GM18909 (cell line): ENCODE results near the gene WDR36.

Source experiments
- ATAC-seq: cut with Tn5 transposase; IDR thresholded peaks from one replicate; pipeline ENCODE4 v1.9.1; 2021; ENCODE audit warnings: mild to moderate bottlenecking; ENCODE audit not compliant: unreplicated experiment, poor library complexity

Gene WDR36

GRCh38 chr5:111099058-111099778 is 7.1 kb downstream of the WDR36 start:
- ATAC-seq, result no peak

DNA sequence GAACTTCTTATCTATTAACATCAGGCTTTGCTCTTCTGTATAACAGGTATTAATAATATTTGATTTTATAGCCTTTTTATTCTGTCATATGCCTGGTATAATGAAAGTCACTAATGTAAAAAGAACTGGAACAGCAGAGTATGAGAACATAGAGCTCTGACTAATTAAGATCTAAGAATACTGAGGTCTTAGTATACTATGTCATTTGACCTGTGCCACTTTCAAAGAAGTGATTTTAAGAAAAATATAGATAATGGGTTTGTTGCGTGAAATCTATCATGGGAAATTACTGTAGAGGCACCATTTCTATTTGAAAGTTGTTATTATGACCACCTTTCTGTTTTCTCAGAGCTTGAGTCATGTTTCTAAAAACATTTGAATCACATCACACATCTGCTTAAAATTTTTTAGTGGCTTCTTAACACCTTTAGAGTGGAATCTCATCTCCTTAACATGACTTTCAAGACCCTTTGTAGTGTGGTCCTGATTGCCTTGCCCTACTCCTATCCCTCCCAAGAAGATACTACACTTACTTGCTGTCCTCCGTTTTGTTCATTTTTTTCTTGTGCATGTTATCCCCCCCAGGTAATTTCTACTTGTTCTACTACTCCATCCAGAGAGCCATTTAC is 14.3 kb downstream of the WDR36 start:
- no peak for ATAC-seq

DNA sequence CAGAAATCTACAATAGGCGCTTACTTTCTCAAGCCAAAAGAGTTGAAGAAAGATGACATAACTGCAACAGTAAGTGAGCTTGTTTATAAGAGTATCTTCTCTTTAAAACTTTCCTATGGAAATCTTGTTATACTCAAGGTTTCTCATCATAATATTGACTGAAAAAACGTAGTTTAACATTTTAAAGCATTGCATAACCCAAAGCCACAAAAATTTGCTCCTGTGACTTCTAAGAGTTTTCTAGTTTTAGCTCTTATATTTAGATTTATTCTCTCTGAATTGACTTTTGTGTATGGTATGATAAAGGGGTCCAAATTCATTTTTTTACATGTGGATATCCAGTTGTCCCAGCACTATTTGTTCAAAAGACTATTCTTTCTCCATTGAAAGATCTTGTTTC is 15.2 kb downstream of the WDR36 start:
- no peak for ATAC-seq

GRCh38 chr5:111111956-111112355 is 19.8 kb downstream of the WDR36 start:
- ATAC-seq, result no peak

DNA sequence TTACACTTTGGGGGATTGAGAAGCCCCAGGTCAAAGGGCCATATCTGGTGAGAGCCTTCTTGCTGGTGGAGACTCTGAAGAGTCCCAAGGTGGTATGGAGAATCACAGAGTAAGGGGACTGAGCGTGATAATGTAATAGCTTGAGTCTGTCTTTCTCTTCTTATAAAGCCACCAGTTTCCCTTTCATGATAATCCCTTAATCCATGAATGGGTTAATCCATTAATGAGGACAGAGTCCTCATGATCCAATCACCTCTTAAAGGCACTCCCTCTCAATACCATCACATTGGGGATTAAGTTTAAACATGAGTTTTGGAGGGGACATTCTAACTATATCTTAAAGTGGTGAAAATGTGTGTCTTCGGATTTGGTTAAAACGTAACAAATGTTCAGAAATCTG is 21.5 kb downstream of the WDR36 start:
- no peak for ATAC-seq

GRCh38 chr5:111115229-111115628 is 23.1 kb downstream of the WDR36 start:
- no peak for ATAC-seq

DNA sequence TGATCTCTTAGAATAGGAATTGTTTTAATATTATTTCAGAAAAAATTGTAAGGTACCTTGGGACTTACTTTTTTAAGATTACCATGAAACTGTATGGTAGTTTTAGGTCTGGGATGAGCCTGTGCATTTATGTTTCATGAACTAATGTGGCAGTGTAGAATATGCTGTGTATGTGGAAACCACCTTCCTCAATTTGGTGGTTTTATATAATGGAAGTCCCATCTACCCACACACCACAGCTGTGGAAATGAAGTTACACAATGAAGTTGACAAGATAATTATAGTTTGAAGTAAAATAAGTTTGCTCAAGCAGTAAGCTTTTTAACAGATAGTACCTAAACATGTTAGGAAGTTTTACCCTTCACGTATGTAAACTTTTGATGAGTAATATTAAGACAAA is 24.4 kb downstream of the WDR36 start:
- no peak for ATAC-seq

DNA sequence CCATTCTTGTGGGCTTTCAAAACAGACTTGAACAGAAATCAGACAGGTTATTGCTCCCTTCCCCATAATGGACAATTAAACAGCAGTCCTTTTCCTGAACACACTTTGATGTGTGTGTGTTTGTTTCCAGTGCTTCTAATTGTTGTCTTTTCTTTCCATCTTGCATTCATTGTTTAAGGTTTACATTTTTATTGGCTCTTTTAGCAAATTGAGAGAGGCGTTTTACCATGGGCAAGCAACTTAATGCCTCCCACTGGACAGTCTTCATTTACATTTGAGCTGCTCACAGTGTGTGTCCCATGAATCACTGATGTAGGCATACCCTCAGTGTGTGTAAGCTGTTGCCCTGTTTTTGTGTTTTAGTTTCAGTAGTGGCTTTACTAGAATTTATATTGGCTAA is 25.0 kb downstream of the WDR36 start:
- ATAC-seq, result no peak

DNA sequence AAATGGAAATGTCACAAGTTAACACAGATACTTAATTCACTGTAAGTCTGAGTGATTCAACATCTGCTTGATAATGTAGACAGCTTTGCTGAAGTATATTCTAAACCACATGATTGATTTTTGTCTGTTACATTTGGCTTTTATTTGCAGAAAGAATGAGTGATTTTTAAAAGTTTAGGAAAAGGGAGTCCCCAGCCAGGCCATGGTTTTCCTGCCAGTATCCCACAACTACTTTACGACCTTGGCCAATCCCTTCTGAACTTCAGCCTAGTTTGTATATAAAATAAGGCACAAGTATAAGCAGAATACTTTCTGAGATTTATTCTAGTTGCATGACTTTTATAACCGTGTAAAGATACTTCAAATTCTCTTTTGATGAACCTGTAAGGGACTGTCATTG is 27.1 kb downstream of the WDR36 start:
- no peak for ATAC-seq

DNA sequence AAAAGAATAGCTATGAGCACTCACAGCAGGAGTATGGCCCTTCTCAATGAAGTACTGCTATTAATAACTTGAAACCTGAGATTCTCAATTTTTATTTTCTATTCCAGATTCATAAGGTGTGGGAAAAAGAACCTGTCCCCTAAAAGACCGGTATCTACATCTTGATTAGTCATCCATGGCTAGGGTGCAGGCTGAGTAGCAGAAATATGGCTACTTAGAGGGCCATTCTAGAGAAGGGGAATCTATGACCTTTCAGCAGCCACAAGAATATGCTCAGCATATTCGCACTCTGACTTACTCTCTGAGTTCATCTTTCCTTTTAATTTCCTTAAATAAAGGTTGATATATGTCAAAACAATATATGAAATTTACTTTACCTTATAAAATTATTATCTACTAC is 27.7 kb downstream of the WDR36 start:
- ATAC-seq, result no peak

- no peak for ATAC-seq
These were observed 28.8 kb downstream of the WDR36 start for GRCh38 chr5:111120911-111121310.

DNA sequence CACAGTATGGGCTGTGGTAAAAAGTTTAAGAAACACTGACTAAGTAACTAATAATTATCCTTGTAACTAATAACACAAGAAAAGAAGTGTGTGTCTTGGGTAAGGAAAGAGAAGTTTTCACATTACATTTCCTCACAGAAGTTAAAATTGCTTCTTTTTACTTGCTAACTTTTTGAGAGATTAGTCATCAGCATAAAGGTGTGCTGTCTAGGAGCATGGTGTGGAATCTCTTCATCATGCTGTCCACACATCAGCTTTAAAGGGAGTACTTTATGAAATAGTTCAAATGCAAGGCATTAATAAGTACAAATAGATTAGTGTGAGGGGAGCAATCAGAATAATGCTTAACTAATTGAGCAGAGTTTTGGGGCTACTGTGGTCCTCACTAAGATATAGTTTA is 29.8 kb downstream of the WDR36 start:
- no peak for ATAC-seq

DNA sequence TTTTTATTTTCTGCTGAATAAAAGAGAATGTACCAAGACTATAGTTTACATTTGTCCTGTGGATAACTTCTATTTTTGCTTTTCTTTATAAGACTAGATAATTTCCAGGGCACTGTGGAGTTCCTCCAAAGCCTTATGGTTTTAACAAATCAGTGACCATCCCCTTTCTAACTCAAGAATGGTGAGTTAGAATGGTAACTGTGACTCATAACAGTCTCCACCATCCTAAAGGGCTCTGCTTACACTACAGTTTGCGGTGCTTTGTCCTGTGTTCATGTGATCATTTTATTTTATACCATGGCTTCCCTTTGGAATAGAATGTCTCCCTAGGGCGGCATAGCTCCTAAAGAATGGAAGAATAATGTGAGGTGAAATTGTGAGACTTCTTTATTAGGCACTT is 30.2 kb downstream of the WDR36 start:
- ATAC-seq, result no peak

- no peak for ATAC-seq
These were observed 32.6 kb downstream of the WDR36 start for GRCh38 chr5:111124793-111125192.

DNA sequence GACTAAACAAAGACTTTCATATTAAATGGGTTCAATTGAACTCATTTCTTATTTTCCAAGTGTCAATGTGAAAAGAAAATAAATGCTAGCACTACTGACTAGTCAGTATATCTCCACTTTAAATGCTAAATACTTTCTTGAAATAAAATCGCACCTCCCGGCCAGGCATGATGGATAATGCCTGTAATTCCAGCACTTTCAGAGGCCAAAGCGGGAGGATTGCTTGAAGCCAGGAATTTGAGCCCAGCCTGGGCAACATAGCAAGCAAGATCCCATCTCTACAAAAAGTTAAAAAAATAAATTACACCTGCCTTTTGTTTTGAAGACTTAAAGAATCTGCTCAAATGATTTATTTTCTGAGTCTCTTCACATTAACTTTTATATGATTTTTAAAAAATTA is 34.7 kb downstream of the WDR36 start:
- no peak for ATAC-seq

GRCh38 chr5:111127453-111128195 is 35.5 kb downstream of the WDR36 start:
- no peak for ATAC-seq

GRCh38 chr5:111129938-111130337 is 37.8 kb downstream of the WDR36 start:
- no peak for ATAC-seq

- no peak for ATAC-seq
These were observed 39.2 kb downstream of the WDR36 start for GRCh38 chr5:111131356-111131755.

DNA sequence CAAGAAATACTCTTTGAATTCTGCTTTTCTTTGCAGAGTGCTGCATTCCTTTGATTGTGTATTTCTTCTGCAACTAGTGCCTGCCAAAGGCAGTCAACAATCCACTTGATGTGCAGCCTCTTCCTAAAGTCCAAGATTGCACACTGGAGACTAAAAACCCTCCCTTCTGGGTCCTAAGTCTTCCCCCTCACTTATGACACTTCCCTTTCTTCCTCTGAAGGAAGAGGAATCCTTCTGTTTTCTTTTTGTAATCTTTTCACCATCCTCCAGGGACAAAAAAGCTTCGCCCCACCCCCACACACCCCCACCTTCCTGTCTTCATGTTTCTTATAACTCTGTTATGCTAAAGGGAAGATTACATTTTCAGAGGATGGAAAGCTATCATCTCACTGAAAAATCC is 39.9 kb downstream of the WDR36 start:
- ATAC-seq, result no peak

GRCh38 chr5:111132731-111133435 is 40.7 kb downstream of the WDR36 start:
- ATAC-seq, result no peak

DNA sequence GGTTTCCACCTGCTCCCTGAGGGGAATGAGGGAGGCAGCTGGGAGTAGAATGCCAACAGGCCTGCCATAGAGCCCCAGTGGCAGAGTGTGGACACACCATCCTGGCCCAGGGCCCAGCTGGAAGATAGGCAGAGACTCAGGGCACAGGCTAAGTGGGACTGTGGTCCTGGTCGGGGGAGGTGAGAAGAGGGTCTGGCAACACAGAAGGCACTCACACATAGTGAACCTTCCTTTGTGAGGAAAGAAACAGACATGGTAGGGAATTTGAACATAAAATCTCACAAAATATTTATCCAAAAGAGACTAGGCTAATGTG is 41.2 kb downstream of the WDR36 start:
- no peak for ATAC-seq
